Measurements from ENCODE around the gene NOXA1. TPM values are rescaled to one million over a fixed set of nuclear protein-coding genes. Genes with fewer than 3 reads are reported as not detected.

The NOXA1 gene
- polyA plus RNA-seq, 1 donor (not counting 4 experiments of a cell fraction or from before 2014, with no cell fraction given), result 0.09 TPM

GRCh38 chr9:137459152-137459600 is 36.0 kb downstream of the NOXA1 start, which contains the start of gene NSMF:
Gene NSMF, minus strand, starts transcription at chr9:137459334. Its CDS starts 232 bp downstream, at chr9:137459102.
- peaks cover 15% of the 10 kb centered on the region for H3K27me3 ChIP-seq (ENCODE audit: control insufficient read depth, extremely low read depth, insufficient read depth, low read length)
- H3K9me3 ChIP-seq (ENCODE audit: control insufficient read depth, low read depth, low read length), result no peaks in the 10 kb centered on the region
- DNase-seq (ENCODE audit: low read depth, low spot score) (no peak), FAIRE-seq (no peak)
- H3K9ac ChIP-seq (ENCODE audit: control insufficient read depth, extremely low read depth, insufficient read depth, low read length), result peak within 1 kb of the TSS; percentile 78
- peaks cover 15% of the 10 kb centered on the region for H3K4me1 ChIP-seq (ENCODE audit: control insufficient read depth, extremely low read depth, insufficient read depth, low read length)
- dilution Hi-C loops (cut with MboI; ENCODE audit: extremely low pct_ligation_motif_present, low sequenced_read_pairs), result no loop called here
- H3K4me2 ChIP-seq (ENCODE audit: control insufficient read depth, extremely low read depth, insufficient read depth, low read depth, low read length), result peak within 1 kb of the TSS; percentile 80
- H4K20me1 ChIP-seq (ENCODE audit: control insufficient read depth, extremely low read depth, insufficient read depth, low read length), result no peaks in the 10 kb centered on the region
- peak within 1 kb of the TSS; percentile 70 to 85 (median 74) for H3K4me3 ChIP-seq (ENCODE audit: control insufficient read depth in 2 of 3, extremely low read depth in 1 of 3, insufficient read depth in 2 of 3, low read depth in 1 of 3, low read length in 3 of 3)
- H2AFZ ChIP-seq (ENCODE audit: control insufficient read depth, low read length), result peak within 1 kb of the TSS; percentile 94
- no peaks in the 10 kb centered on the region for H3K9me1 ChIP-seq (ENCODE audit: control insufficient read depth, extremely low read depth, insufficient read depth, low read length)
- TF ChIP-seq EZH2 (IDR thresholded peaks at IDR 0.05; ENCODE audit: low read length), result no peak
- peaks cover 7% of the 10 kb centered on the region for H3K79me2 ChIP-seq (ENCODE audit: control insufficient read depth, insufficient read depth, low read length)
- H3K27ac ChIP-seq (ENCODE audit: control insufficient read depth, insufficient read depth, low read length), result peak within 1 kb of the TSS; percentile 56
- H3K36me3 ChIP-seq (ENCODE audit: control insufficient read depth in 2 of 2, extremely low read depth in 1 of 2, insufficient read depth in 2 of 2, low read length in 2 of 2), result peaks cover 0 to 8% of the 10 kb centered on the region in 2 experiments

GRCh38 chr9:137459601-137460362 is 36.6 kb downstream of the NOXA1 start:
- H2AFZ ChIP-seq (ENCODE audit: control insufficient read depth, low read length), result peak overlapping the region; percentile 94
- no peaks in the 10 kb centered on the region for H3K9me3 ChIP-seq (ENCODE audit: control insufficient read depth, low read depth, low read length)
- H3K4me1 ChIP-seq (ENCODE audit: control insufficient read depth, extremely low read depth, insufficient read depth, low read length), result peaks cover 10% of the 10 kb centered on the region
- dilution Hi-C loops (cut with MboI; ENCODE audit: extremely low pct_ligation_motif_present, low sequenced_read_pairs), result no loop called here
- H3K4me3 ChIP-seq (ENCODE audit: control insufficient read depth in 2 of 3, extremely low read depth in 1 of 3, insufficient read depth in 2 of 3, low read depth in 1 of 3, low read length in 3 of 3), result peak overlapping the region in 2 of 3 experiments; percentile 29 to 64
- peaks cover 15% of the 10 kb centered on the region for H3K27me3 ChIP-seq (ENCODE audit: control insufficient read depth, extremely low read depth, insufficient read depth, low read length)
- FAIRE-seq, result no peak
- no peak for DNase-seq (ENCODE audit: low read depth, low spot score)
- H3K9me1 ChIP-seq (ENCODE audit: control insufficient read depth, extremely low read depth, insufficient read depth, low read length), result no peaks in the 10 kb centered on the region
- TF ChIP-seq CTCF (optimal IDR thresholded peaks at IDR 0.05 in 1 of 3, IDR thresholded peaks at IDR 0.05 in 1 of 3, conservative IDR thresholded peaks at IDR 0.05 in 1 of 3; ENCODE audit: extremely low read depth in 1 of 3, insufficient read depth in 2 of 3, low read length in 3 of 3), result no peak
- no peak for TF ChIP-seq EZH2 (IDR thresholded peaks at IDR 0.05; ENCODE audit: low read length)
- H3K79me2 ChIP-seq (ENCODE audit: control insufficient read depth, insufficient read depth, low read length), result peaks cover 7% of the 10 kb centered on the region
- no peaks in the 10 kb centered on the region for H4K20me1 ChIP-seq (ENCODE audit: control insufficient read depth, extremely low read depth, insufficient read depth, low read length)
- H3K4me2 ChIP-seq (ENCODE audit: control insufficient read depth, extremely low read depth, insufficient read depth, low read depth, low read length), result peak overlapping the region; percentile 80
- peaks cover 0 to 8% of the 10 kb centered on the region in 2 experiments for H3K36me3 ChIP-seq (ENCODE audit: control insufficient read depth in 2 of 2, extremely low read depth in 1 of 2, insufficient read depth in 2 of 2, low read length in 2 of 2)
- peak overlapping the region; percentile 56 for H3K27ac ChIP-seq (ENCODE audit: control insufficient read depth, insufficient read depth, low read length)
- H3K9ac ChIP-seq (ENCODE audit: control insufficient read depth, extremely low read depth, insufficient read depth, low read length), result peak overlapping the region; percentile 78

Data from keratinocyte (primary cell).